ENCODE measurements around the gene NMT1. TPM values are rescaled to one million over a fixed set of nuclear protein-coding genes. Genes with fewer than 3 reads are reported as not detected.

Gene NMT1
- total RNA-seq, 2 donors from 2014 or later = 68.0 to 127 TPM

Small RNAs within 50 kb of the gene (microRNA-seq; reads per million reads assigned to microRNA genes)
- not detected for gene MIR6784

Other genes with a start within 250 kb of the NMT1 start
- gene GJC1, start 231.0 kb upstream of the NMT1 start, total RNA-seq = 1 to 10 TPM; 1.1 to 8.2 TPM
- gene HIGD1B, start 213.4 kb upstream of the NMT1 start, total RNA-seq = under 1 TPM in 1 of 2 donors, not detected in 1; 0.53 TPM
- 100 to 1,000 TPM in 1 of 2 donors, 10 to 100 TPM in 1; 74.8 to 109 TPM for gene EFTUD2, start 161.9 kb upstream of the NMT1 start, total RNA-seq
- gene GFAP, start 145.8 kb upstream of the NMT1 start, total RNA-seq = under 1 TPM in 1 of 2 donors, not detected in 1; 0.20 TPM
- gene KIF18B, start 113.5 kb upstream of the NMT1 start, total RNA-seq = 10 to 100 TPM in 1 of 2 donors, 1 to 10 TPM in 1; 5.7 to 45.5 TPM
- gene C1QL1, start 93.0 kb upstream of the NMT1 start, total RNA-seq = 1 to 10 TPM; 1.2 to 1.9 TPM
- 10 to 100 TPM; 20.2 to 46.8 TPM for gene DCAKD, start 9.7 kb upstream of the NMT1 start, total RNA-seq
- 100 to 1,000 TPM; 300 to 312 TPM for gene PLCD3, start 71.2 kb downstream of the NMT1 start, total RNA-seq
- 10 to 100 TPM; 13.0 to 16.6 TPM for gene ACBD4, start 74.4 kb downstream of the NMT1 start, total RNA-seq
- gene HEXIM1, start 87.2 kb downstream of the NMT1 start, total RNA-seq = 10 to 100 TPM; 37.0 to 38.4 TPM
- 1 to 10 TPM; 7.2 to 8.1 TPM for gene HEXIM2, start 100.6 kb downstream of the NMT1 start, total RNA-seq
- 1 to 10 TPM; 6.8 to 8.4 TPM for gene FMNL1, start 160.6 kb downstream of the NMT1 start, total RNA-seq
- not detected for gene SPATA32, start 200.8 kb downstream of the NMT1 start, total RNA-seq

All from colonic mucosa (tissue), 2 donors.